PFSK-1 (cell line): ENCODE measurements around the gene TIAM2.

Source experiments
- POLR2AphosphoS5 ChIP-seq: IDR thresholded peaks from 2 replicates; pipeline ENCODE4 v1.6.1; 2012; ENCODE audit warnings: low read depth, mild to moderate bottlenecking, control low read depth, low read length, moderate library complexity
- SIN3A ChIP-seq: IDR thresholded peaks from 2 replicates; pipeline ENCODE4 v1.6.1; 2012; ENCODE audit warnings: mild to moderate bottlenecking, low read length, moderate library complexity, borderline replicate concordance; ENCODE audit not compliant: insufficient read depth
- TAF1 ChIP-seq: IDR thresholded peaks from 2 replicates; pipeline ENCODE4 v1.6.1; 2012; ENCODE audit warnings: low read length, control low read depth, borderline replicate concordance; ENCODE audit not compliant: insufficient read depth

DNA sequence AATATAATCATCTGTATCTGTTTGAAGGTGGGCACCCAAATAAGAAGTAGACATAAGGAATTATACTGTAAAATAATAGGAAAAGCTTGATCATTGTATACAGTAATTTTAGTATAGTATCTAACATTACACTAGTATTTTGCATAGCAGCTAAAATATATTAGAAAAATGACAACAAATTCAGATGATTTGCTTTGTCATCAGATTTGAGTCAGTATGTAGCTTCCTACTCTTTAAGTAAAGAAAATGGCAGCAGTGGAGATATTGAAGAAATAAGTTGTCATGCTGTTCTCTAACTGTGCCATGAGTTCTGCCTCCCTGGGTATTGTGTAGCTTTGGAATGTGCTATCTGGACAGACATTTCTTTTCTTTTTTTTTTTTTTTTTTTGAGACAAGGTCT lies 74.4 kb downstream of the TIAM2 start:
- no peak for TF ChIP-seq TAF1
- no peak for TF ChIP-seq POLR2AphosphoS5
- no peak for TF ChIP-seq SIN3A
